UCSD-AML1 (cell line): Measurements from ENCODE around the gene PLXNC1.

Source experiments
- DNase-seq: peaks from one replicate; lab custom pipeline; 2025; ENCODE audit not compliant: unreplicated experiment; lab: John Stamatoyannopoulos, UW

PLXNC1 gene

DNA sequence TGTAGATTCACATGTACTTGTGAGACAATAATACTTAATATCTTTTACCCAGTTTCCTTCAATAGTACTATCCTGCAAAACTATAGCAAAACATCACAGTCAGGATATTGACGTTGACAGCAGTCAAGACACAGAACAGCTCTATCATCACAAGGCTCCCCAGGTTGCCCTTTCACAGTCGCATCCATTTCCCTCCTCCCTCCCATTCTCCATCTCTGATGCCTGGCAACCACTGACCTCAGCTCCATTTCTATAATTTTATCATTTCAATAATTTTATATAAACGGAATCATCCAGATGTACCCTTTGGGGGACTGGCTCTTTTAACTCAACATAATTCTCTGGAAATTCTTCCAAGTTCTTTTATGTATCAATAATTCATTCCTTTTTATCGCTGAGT, 81.5 kb downstream of the PLXNC1 start:
- no peak for DNase-seq

DNA sequence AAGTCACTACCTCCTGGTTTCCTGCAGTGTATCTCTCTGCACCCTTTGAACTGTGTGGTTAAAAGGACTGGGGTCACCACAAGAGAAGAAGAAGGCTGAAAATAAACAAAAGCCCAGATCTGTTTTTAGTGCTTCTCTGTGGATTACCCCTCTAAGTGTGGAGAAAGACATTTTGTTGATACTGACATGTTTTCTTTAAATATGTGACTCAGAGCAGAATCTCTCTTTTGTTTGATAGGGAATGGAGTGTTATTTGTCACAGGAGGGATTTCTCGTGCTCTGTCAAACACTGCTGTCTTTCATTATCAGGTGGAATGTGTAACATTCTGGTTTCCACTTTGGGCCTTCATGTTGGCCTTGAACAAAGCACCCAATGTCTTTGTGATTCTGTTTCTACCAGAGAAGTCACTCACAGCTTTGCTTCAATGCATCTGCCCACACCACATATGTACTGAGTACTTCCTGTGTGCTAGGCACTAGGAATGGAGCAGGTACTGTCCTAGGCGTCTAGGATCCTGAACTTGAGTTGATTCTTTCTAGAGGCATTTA, 82.1 kb downstream of the PLXNC1 start:
- no peak for DNase-seq

DNA sequence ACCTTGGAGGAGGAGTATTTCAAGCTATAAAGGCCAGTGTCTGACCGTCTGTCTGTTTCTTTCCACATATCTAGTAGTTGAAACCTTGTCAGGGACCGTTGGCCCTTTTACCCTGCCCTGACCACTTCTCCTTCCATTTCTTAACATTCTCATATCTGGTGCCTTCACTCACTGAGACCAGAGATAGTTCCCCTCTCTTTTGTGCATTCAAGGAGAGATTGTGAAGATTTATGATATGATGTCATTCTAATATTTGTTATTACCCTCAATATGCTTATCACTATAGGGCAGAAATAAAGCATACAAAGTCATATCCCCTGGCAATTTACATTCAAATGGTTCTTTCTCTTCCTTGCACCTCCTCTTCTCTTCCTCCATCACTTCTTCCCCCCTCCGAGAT, 83.3 kb downstream of the PLXNC1 start:
- no peak for DNase-seq

DNA sequence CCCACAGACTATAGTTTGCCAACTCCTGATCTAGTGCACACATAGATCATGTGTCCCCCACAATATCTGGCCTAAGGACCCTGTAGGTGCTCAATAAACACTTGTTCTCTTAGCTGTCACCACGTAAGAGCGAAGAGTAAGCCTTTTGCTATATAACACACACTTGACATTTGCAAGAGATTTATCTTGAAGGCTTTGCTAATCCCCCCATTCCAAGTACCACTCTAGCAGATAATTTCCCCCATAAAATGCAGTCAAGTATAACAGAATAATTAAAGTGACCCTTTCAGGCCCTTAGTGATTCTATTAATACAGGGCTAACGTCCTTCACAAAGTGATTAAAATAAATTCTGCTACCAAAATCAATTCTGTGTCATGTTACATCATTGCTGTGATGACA, 87.5 kb downstream of the PLXNC1 start:
- DNase-seq = no peak

DNA sequence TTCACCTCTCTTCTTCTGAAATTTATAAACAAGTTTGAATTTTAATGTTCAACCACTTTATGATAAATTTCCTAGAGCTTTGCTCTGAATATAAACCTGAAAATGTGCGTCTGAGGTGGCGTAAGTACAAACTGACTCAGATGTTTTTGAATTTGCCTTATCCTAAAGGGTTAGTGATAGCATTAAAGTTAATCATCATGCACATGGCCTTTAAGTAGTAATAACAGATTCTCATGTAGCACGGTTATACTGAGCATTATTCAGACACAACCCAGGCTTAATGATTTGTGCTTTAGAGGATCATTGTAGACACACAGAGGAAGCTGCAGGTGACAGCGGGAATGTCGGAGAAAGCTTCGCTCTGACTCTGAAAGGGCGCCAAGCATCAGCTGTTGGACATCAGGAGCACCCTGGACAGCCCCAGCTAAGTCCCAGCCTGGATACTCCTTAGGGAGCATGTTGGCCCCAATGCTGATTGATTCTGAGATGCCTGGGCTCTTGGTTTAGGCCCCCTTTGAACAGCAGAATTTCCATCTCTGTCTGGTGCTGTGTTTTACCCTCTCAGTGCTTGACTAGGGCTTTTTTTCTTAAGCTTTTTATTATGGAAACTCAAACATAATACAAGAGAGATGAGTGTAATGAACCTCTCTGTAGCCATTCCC, 91.1 kb downstream of the PLXNC1 start:
- no peak for DNase-seq

DNA sequence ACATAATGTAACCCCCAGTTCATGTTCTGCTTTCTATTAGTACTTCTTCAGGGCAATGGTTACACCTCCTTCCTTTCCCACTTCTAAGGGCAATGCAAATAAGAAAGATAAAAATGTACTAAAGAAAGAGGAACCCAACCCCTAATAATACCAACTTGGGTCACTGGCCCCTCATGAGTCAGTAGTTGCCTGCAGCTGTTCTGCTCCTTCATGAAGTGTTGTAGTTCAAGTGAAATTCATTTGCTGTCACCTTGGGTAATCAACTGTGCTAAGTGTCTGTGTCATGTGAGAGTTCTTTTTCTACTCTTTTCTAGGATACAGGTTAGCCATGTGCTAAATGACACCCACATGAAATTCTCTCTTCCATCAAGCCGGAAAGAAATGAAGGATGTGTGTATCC, 91.8 kb downstream of the PLXNC1 start:
- no peak for DNase-seq

DNA sequence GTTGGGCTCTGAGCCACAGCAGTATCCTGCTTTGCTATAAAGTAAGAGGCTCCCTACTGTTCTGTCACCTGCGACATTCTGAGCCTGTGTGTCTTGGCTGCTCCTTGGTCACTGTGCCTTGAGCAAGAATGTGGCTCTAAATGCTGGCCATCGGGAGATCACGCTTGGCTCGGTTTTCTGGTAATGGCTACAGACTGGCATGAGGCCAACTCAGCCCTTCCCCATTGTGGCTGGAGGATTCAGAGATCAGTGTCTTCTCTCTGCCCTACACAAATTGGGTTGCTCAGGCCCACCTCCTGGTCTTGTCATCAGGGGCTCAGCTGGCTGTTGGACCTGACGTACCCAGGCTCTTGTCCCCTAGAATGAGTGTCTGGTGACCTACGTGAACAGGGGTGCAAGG, 94.5 kb downstream of the PLXNC1 start:
- peak; percentile 18 for DNase-seq

DNA sequence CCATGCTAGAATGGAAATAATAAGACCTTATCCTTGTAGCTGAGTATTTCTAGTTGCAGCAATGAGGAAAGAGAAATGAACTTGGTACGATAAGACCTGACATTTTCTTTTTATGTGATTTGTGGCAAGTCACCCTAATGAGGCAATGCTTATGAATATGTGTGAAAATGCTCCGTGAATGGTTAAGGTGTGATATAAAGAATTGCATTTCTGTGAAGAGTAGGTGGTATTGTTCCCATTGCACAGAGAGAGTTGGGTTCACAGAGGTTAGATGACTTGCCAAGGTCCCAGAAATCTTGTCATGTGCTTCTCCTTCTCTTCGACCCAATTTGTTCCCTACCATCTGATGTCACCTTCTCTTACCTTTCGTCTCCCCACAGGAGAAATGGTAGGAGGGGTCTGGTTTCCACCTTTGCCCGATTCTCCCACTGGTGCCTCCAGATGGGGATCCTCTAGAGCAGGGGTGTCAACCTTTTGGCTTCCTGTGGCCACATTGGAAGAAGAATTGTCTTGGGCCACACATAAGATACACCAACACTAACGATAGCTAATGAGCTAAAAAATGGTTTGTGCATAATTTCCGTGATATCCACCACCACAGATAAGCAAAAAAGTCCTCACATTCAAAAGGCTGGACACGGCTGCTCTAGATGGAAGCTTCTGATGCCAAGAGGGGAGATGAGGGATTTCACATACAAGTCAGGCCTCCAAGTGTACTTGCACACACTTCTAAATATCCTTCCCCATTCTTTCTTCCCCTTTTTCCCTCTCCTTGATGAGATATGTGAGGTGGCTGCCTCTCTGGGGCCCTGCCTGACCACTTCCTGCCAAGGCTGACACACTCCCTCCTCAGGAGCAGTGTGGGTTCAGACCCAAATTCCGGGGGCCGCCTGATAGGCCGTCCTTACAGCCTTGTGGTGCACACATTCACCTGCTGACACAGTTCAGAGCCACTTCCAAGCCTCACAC, 96.1 kb downstream of the PLXNC1 start:
- DNase-seq = peak; percentile 82

DNA sequence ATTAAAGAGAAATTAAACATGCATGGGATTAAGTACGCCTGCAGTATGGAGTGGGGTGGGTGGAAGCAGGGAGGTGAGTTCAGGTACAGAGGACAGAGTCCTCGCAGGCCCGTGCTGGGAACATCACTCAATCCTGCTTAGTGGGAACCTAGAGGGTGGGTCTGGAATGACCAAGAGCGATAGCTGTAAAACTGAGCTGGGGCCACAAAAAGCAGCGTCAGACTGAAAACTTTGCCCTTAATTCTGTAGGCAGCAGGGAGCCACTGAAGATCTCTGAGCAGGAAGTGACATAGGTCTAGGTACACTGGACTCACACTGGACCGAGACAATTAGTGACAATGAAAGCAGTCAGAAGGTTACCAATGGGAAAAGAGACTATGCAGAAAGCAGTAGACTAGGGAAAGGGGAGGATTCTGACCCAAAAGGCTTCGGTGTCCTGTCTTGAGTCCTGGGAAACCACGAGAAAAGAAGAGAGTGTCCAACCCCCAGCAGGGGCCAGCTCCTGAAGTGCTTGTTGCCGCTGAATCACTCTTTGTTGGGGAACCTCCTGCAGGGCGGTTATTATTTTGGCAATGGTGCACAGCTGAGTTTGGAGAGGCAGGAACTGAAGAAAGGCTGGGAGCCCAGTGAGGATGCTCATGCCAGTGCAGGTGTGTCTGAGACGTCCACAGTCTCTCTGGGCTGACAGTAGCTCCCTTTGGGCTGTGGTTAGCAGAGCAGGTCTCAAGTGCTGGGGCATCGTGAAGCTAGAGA, 97.4 kb downstream of the PLXNC1 start:
- no peak for DNase-seq

DNA sequence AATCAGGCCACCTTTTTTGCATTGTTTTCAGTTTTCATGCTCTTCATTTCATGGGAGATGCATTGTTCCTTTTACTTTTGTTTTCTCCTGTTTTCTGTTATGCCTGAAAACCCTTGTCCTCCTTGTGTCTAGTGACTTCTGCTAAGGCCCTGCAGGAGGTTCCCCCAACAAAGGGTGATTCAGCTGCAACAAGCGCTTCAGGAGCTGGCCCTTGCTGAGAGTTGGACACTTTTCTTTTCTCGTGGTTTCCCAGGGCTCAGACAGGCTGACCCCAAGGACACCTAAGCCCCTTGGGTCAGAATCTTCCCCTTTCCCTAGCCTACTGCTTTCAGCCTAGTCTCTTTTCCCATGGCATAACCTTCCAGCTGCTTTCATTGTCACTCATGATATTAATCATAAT, 98.9 kb downstream of the PLXNC1 start:
- no peak for DNase-seq

DNA sequence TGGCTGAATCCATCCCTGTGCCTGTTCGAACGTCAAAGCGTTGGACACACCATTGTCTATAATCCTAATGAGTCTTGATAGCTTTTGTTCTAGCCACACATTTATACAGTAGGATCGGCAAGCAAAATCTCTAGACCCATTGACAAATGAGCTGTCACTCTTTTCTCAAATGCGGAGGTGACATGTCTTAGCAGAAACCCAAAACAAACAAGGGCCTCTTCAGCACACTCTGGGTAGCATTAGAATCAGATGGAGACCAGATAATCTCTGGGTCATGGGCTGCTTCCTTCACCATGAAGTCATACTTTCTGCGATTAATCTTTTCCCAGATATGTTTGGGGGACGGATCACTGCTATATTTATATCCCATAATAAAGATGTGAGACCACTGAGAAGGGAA, 100.2 kb downstream of the PLXNC1 start:
- no peak for DNase-seq

DNA sequence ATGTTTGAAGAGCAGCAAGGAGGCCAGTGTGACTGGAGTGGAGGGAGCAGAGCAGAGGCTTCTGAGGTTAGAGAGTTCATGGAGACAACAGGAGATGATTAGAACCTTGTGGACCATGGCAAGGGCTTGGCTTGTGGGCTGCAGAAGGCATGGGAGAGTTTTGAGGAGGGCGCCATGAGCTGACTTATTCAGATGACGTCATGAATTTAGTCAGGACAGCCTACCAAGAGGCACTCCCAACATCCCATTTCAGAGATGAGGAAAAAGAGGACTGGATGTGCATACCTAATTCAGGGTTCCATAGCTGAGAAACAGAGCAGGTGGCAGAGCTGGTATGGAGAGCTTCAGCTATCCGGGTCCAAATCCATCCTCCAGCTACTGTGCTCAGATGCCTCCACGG, 101.8 kb downstream of the PLXNC1 start:
- DNase-seq = no peak

DNA sequence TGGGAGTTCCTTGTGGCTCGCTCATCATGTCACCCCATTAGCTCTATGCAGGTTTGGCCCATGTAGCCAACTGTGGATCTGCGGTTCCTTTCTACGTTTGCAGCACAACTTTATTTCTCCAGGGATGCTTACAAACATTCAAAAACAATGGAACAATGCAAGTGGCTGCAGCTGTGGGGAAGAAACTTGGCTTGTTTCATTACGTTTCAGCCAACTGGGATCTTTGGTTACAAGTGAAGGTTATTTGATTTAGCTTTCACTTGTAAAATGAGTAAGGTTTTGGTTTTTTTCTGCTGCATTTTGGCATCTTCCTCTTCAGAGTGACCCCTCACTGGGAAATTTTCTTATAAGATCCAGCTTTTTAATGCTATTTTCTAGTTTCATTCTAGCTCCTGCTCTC, 105.9 kb downstream of the PLXNC1 start:
- DNase-seq = no peak

DNA sequence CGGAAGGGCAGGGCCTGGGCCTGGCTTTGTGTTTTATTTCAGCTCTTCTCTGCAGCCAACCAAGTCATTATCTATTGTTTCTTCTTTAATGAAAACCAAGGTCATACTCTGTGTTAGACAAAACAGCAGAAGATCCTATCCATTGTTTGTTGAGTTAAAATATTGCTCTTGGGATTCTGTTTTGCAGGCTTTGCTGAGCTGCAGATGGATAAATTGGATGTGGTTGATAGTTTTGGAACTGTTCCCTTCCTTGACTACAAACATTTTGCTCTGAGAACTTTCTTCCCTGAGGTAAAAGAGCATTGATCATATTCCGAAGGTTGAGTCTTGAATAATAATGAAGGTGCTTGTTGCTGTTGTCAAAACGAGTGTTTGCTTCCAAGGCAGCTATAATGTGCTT, 106.6 kb downstream of the PLXNC1 start:
- no peak for DNase-seq

DNA sequence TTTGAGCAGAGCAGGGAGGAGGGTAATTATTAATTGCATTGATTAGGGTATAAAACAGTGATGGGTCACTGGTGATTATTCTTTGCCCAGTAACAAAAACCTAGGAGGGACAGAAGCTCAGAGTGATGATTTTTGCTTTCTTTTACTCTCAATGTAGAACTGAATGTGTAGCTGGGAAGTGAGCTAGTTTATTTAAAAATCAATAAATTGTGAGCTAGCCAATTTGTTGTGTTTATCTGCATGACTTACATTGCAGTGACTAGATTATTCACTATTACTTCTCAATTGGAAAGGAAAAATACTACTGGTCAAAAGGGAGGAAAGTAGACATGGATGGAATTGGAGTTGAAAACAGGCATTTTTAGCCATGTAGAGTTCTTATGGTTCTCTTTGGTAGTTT, 107.1 kb downstream of the PLXNC1 start:
- no peak for DNase-seq

DNA sequence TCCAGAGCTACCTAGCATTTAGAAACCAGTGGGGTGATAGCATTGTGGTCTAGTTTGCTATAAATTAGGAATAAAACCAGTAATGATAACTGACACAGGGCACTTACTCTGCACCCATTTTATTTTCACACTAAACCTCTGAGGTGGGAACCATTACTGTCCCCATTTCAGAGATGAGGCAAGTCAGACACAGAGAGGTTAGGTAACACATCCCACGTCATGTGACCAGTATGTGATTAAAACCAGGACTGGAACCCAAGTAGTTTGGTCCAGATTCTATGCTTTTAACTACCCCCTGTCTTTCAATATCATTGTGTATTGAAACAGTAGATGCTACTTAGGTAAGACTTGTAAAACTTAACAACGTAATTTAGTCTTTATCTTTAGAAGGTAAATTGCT, 110.2 kb downstream of the PLXNC1 start:
- no peak for DNase-seq

DNA sequence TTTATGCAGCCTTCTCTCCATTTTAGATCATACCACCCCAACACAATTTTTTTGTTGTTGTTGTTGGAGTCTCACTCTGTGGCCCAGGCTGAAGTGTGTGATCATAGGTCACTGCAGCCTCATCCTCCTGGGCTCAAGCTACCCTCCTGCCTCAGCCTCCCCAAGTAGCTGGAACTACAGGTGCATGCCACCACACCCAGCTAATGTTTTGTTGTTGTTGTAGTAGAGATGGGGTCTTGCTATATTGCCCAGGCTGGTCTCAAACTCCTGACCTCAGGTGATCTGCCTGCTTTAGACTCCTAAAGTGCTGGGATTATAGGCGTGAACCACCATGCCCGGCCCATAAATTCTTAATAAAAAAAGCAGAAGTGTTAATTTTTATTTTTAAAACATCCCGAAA, 111.6 kb downstream of the PLXNC1 start:
- no peak for DNase-seq

DNA sequence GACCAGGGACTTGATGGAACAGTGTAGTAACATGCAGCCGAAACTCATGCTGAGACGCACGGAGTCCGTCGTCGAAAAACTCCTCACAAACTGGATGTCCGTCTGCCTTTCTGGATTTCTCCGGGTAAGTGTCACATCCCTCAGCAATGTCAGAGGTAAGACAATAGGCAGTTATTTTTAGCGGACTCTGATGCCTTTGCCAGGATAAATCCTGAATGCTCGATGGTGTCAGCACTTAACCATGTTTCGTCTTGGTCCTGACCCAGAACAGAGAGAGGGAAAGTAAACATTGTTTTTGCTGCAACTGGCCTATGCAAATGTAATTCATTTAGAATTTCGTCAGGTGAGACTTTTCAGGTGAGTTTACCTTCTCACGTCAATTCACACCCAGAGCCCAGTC, 112.3 kb downstream of the PLXNC1 start:
- no peak for DNase-seq

DNA sequence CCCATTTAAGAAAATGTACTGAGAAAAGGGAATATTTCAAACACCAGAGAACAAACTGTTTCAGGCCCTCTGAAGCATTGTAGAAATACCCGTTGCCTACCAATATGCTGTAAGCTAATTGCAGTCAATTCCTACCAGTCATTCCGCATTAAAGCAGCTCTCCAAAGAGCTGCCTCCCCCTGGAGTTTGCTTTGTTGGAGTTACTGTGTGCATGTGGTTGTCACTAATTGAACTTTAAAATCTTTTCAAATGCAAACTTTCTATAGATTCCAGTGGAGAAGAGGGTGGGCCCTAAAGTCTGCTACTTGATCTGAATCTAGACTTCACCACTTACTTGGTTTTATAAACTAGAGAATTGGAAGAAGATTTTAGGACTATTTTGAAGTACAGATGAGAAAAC, 112.7 kb downstream of the PLXNC1 start:
- no peak for DNase-seq

DNA sequence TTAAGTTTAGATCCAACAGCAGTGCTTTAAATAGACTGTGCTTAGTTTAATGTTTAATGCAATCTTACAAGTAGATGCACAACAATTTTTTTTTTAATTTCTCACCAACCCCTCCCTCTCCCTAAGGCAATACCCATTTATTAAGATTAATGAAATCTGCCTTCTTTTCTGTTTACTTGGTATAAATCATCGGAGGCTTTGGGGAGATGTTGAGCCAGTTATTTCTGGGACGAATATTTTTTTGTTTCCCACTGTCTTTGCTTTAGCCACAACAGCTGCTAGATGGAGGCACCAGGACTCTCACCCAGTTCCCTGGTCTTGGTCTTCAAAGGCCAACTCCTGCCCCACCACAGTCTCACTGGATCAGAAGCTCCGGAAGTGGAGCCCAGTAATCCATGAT, 113.4 kb downstream of the PLXNC1 start:
- DNase-seq = no peak

DNA sequence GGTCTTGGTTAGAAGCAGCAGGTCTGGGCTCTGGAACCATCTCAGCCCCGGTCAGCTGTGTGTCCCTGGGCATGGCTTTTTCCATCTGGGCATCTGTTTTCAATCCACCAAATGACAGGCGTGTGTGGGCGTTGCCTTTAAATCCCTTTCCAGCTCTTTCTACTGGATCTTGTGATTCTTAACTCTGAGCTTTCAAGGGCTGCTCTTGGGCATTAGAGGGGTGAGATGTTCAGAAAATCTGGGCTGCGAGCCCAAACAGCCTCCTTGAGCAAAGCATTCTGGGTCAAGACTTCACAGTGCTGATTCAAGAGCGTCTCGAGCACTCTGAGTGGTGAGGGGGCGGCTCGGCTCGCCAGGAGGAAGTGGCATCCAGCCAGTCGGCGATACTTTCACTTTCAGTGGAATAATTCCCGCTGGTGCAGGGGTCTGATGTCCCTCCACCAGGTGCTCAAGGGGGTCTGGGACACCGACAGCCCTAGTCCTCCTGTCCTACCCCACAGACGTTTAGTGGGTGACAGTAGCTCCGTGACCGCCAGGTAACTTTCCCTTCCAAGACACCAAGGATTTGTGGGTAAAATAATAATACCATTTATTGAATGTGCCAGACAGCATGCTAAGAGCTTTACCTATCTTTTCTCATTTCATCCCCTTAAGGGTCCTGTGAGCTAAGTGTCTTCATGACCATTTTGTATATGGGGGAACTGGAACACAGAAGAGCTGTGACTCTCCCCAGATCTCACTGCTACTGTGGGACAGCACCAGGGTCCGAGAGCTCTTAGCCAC, 114.0 kb downstream of the PLXNC1 start:
- DNase-seq = peak; percentile 19
